ENCODE data around the gene RGS9BP. TPM values are rescaled to one million over a fixed set of nuclear protein-coding genes. Genes with fewer than 3 reads are reported as not detected.

Gene RGS9BP
- total and polyA plus RNA-seq, 2 of the 13 experiments (the other 11 are each of a cell fraction or from before 2014, with no cell fraction given) = 0.01 TPM; not detected in 1

DNA sequence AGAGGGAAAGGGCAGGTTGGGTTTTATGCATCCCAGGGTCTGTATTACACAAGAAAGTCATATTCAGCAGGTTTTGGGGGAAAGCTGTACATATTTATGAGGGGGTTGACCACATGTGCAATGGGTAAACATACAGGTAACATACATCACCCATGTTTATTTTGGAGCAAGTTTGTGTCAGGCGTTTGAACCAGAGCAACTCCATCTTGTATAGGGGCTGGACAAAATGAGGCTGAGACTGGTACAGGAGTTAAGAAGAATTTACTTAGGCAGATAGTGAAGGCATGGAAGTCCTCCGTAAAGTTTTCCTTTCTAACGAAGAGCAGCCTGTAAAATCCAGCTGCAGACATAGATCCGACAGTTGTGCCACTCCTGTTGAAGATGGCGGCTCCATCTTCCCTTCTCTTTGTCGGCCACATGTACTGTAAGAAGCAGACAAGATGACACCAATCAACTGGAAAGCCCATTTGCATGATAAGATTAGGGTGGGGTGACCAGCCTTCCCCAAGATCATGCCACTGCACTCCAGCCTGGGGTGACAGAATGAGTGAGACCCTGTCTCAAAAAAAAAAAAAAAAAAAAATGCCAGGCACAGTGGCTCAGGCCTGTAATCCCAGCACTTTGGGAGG, 11.3 kb downstream of the RGS9BP start (continued):
- TF ChIP-seq, protein P1, sequence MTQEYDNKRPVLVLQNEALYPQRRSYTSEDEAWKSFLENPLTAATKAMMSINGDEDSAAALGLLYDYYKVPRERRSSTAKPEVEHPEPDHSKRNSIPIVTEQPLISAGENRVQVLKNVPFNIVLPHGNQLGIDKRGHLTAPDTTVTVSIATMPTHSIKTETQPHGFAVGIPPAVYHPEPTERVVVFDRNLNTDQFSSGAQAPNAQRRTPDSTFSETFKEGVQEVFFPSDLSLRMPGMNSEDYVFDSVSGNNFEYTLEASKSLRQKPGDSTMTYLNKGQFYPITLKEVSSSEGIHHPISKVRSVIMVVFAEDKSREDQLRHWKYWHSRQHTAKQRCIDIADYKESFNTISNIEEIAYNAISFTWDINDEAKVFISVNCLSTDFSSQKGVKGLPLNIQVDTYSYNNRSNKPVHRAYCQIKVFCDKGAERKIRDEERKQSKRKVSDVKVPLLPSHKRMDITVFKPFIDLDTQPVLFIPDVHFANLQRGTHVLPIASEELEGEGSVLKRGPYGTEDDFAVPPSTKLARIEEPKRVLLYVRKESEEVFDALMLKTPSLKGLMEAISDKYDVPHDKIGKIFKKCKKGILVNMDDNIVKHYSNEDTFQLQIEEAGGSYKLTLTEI (CRISPR knock-in tag; conservative IDR thresholded peaks at IDR 0.05) = no peak

DNA sequence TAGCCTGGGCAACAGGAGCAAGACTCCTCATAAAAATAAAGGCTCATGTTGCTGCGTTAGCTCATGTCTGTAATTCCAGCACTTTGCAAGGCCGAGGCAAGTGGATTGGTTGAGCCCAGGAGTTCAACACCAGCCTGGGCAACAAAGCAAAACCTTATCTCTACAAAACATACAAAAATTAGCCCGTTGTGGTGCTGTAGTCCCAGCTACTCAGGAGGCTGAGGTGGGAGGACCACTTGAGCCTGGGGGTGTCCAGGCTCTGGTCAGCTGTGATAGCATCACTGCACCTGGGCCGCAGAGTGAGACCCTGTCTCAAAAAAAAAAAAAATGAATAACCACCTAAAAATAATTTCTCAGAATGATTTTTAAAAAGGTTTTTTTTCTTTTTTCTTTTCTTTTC, 12.0 kb downstream of the RGS9BP start:
- TF ChIP-seq MAFK (conservative IDR thresholded peaks at IDR 0.05 in 1 of 2, IDR thresholded peaks at IDR 0.05 in 1 of 2; ENCODE audit: low read length in 2 of 2) = no peak
- TF ChIP-seq ZNF775 (CRISPR knock-in tag; IDR thresholded peaks at IDR 0.05; ENCODE audit: borderline replicate concordance) = no peak
- no peak for TF ChIP-seq CCDC6 (CRISPR knock-in tag; IDR thresholded peaks at IDR 0.05)
- TF ChIP-seq STAT5B (CRISPR knock-in tag; IDR thresholded peaks at IDR 0.05) = no peak
- TF ChIP-seq HNF1B (CRISPR knock-in tag; IDR thresholded peaks at IDR 0.05) = no peak
- no peak for TF ChIP-seq FOXO1 (CRISPR knock-in tag; IDR thresholded peaks at IDR 0.05)
- TF ChIP-seq HOXD1 (CRISPR knock-in tag; IDR thresholded peaks at IDR 0.05) = no peak
- no peak for TF ChIP-seq ZNF75D (CRISPR knock-in tag; IDR thresholded peaks at IDR 0.05; ENCODE audit: borderline replicate concordance)
- TF ChIP-seq ZFP36L2 (CRISPR knock-in tag; IDR thresholded peaks at IDR 0.05) = no peak
- TF ChIP-seq MAZ (IDR thresholded peaks at IDR 0.05; ENCODE audit: borderline replicate concordance, low read depth, low read length) = no peak
- no peak for TF ChIP-seq MAZ (CRISPR knock-in tag; IDR thresholded peaks at IDR 0.05; ENCODE audit: low read depth)
- TF ChIP-seq ZNF772 (CRISPR knock-in tag; IDR thresholded peaks at IDR 0.05) = no peak
- TF ChIP-seq IKZF1 (IDR thresholded peaks at IDR 0.05) = no peak
- no peak for TF ChIP-seq ZNF263 (CRISPR knock-in tag; IDR thresholded peaks at IDR 0.05)
- no peak for TF ChIP-seq SNAI1 (CRISPR knock-in tag; IDR thresholded peaks at IDR 0.05; ENCODE audit: borderline replicate concordance)
- no TSS peak for BruUV-seq (replicated peaks)
- ChIA-PET POLR2A (no interaction called here), CTCF (ENCODE audit: low intra/inter-chr PET ratio, low total read pairs) (no interaction called here)
- H3K36me3 ChIP-seq (replicated peaks in 1 of 2; ENCODE audit: control insufficient read depth in 1 of 2, insufficient read depth in 2 of 2, low read length in 2 of 2) = no peaks in the 10 kb centered on the region
- in situ Hi-C loops (cut with HindIII; ENCODE audit: extremely low pct_ligation_motif_present, low pct_unique_long_range_greater_than_20kb) (loop anchor here (25.0 kb wide), 1 partner anchor 450 kb away; the partner anchor contains the start of gene WDR88), intact Hi-C loops (cut with micrococcal nuclease; ENCODE audit: unreplicated experiment) (no loop called here)
- H3K9me3 ChIP-seq (ENCODE audit: low read length) = no peaks in the 10 kb centered on the region
- no peak overlapping the region for H3K27ac ChIP-seq (ENCODE audit: extremely low read length, insufficient read depth, low read length)
- no peak overlapping the region for H3K4me3 ChIP-seq (replicated peaks in 1 of 3; ENCODE audit: insufficient read depth in 1 of 3, low read depth in 2 of 3, low read length in 3 of 3)
- H3K4me1 ChIP-seq (ENCODE audit: insufficient read depth, low read length) = peaks cover 25% of the 10 kb centered on the region
- H4K20me1 ChIP-seq (ENCODE audit: insufficient read depth, low read length) = no peaks in the 10 kb centered on the region
- no peaks in the 10 kb centered on the region; a peak in 1 of 5 replicates for H3K27me3 ChIP-seq (ENCODE audit: control insufficient read depth in 1 of 2, insufficient read depth in 2 of 2, low read length in 2 of 2)
- DNase-seq (ENCODE audit: low spot score) (no peak), FAIRE-seq (no peak), ATAC-seq (no peak)
- WGBS (ENCODE audit: low lambda C conversion rate) = 70% methylated on average over 4 of the region's 4 CpGs
- peaks cover 4% of the 10 kb centered on the region for H3K79me2 ChIP-seq (ENCODE audit: insufficient read depth, low read length)
- no peak overlapping the region for H2AFZ ChIP-seq (ENCODE audit: low read length)
- H3K4me2 ChIP-seq (ENCODE audit: low read depth, low read length) = no peak overlapping the region
- no peak overlapping the region for H3K9ac ChIP-seq (ENCODE audit: insufficient read depth, low read depth, low read length)

Measured in HepG2 (cell line).